Neural progenitor cell (in vitro differentiated cells): Measurements from ENCODE around the gene OGFOD3. TPM values are rescaled to one million over a fixed set of nuclear protein-coding genes. Genes with fewer than 3 reads are reported as not detected.

Experiments used
- DNase-seq: peaks from one replicate; pipeline ENCODE4 v3.0.0-alpha.2; 2016; ENCODE audit warnings: low spot score
- H2AFZ ChIP-seq: fragments of 200-600 bp; sonication (generic); replicated peaks from 2 replicates; pipeline ENCODE4 v1.6.1; 2016; ENCODE audit warnings: antibody characterized with exemption
- H3F3A ChIP-seq: fragments of 200-600 bp; sonication (generic); 2 replicates; pipeline ENCODE4 v1.6.1; 2016; ENCODE audit warnings: antibody characterized with exemption, low read depth
- H3K27ac ChIP-seq: fragments of 200-600 bp; sonication (generic); 2 replicates; pipeline ENCODE4 v1.5.1; 2016; ENCODE audit warnings: mild to moderate bottlenecking
- H3K27me3 ChIP-seq: fragments of 200-600 bp; sonication (generic); 2 replicates; pipeline ENCODE4 v1.6.1; 2016; ENCODE audit warnings: mild to moderate bottlenecking, moderate library complexity
- H3K36me3 ChIP-seq: fragments of 200-600 bp; sonication (generic); 2 replicates; pipeline ENCODE4 v1.5.1; 2016
- H3K4me1 ChIP-seq: fragments of 200-600 bp; sonication (generic); 2 replicates; pipeline ENCODE4 v1.6.1; 2016; ENCODE audit warnings: mixed run types
- H3K4me2 ChIP-seq: fragments of 200-600 bp; sonication (generic); 2 replicates; pipeline ENCODE4 v1.6.1; 2016
- H3K4me3 ChIP-seq: fragments of 200-600 bp; sonication (generic); 2 replicates; pipeline ENCODE4 v1.5.1; 2016
- H3K79me2 ChIP-seq: fragments of 200-600 bp; sonication (generic); 2 replicates; pipeline ENCODE4 v1.6.1; 2016; ENCODE audit warnings: low read depth
- H3K9ac ChIP-seq: fragments of 200-600 bp; sonication (generic); 2 replicates; pipeline ENCODE4 v1.6.1; 2016
- H3K9me3 ChIP-seq: fragments of 200-600 bp; sonication (generic); 2 replicates; pipeline ENCODE4 v1.5.1; 2016; ENCODE audit warnings: low read depth
- H4K20me1 ChIP-seq: fragments of 200-600 bp; sonication (generic); 2 replicates; pipeline ENCODE4 v1.6.1; 2016; ENCODE audit warnings: low read depth
- H3K27ac Mint-ChIP-seq: 3 replicates; pipeline ENCODE4 v1.8.0; 2021; ENCODE audit warnings: mixed read lengths
- H3K27me3 Mint-ChIP-seq: 2 replicates; pipeline ENCODE4 v1.8.0; 2022; ENCODE audit warnings: low read depth, mild to moderate bottlenecking, inconsistent platforms, moderate library complexity, mixed read lengths; ENCODE audit not compliant: insufficient read depth
- H3K36me3 Mint-ChIP-seq: 3 replicates; pipeline ENCODE4 v1.8.0; 2021; ENCODE audit warnings: mixed read lengths
- H3K4me1 Mint-ChIP-seq: 3 replicates; pipeline ENCODE4 v1.8.0; 2021; ENCODE audit warnings: mixed read lengths
- H3K4me3 Mint-ChIP-seq: 3 replicates; pipeline ENCODE4 v1.8.0; 2021; ENCODE audit warnings: mild to moderate bottlenecking, moderate library complexity, mixed read lengths
- H3K9me3 Mint-ChIP-seq: 3 replicates; pipeline ENCODE4 v1.8.0; 2020; ENCODE audit warnings: mixed read lengths
- EZH2 ChIP-seq: fragments of 200-600 bp; sonication (generic); IDR thresholded peaks from 2 replicates; pipeline ENCODE4 v1.6.1; 2017; ENCODE audit warnings: antibody characterized with exemption, mild to moderate bottlenecking, moderate library complexity
- EZH2phosphoT487 ChIP-seq: fragments of 200-600 bp; sonication (generic); IDR thresholded peaks from 2 replicates; pipeline ENCODE4 v1.6.1; 2017; ENCODE audit warnings: antibody characterized with exemption
- total RNA-seq: library from RNA; depleted of rRNA; stranded (reverse); fragments of >200 nt; gene quantifications from 2 replicates; pipeline ENCODE4 v1.2.3, GENCODE V29; 2015; ENCODE audit warnings: low replicate concordance
- TF ChIP-seq, protein P1 (sequence below): fragments of 200-600 bp; sonication (generic); IDR thresholded peaks from 2 replicates; pipeline ENCODE4 v1.5.1; 2017; ENCODE audit warnings: antibody characterized with exemption, mild to moderate bottlenecking

Gene OGFOD3
- total RNA-seq, 1 donor from 2014 or later = 26.8 TPM

- H3K36me3 Mint-ChIP-seq = peaks cover 5% of the 10 kb centered on the region
- no peak overlapping the region for H2AFZ ChIP-seq
- no peak for TF ChIP-seq EZH2
- TF ChIP-seq, protein P1, sequence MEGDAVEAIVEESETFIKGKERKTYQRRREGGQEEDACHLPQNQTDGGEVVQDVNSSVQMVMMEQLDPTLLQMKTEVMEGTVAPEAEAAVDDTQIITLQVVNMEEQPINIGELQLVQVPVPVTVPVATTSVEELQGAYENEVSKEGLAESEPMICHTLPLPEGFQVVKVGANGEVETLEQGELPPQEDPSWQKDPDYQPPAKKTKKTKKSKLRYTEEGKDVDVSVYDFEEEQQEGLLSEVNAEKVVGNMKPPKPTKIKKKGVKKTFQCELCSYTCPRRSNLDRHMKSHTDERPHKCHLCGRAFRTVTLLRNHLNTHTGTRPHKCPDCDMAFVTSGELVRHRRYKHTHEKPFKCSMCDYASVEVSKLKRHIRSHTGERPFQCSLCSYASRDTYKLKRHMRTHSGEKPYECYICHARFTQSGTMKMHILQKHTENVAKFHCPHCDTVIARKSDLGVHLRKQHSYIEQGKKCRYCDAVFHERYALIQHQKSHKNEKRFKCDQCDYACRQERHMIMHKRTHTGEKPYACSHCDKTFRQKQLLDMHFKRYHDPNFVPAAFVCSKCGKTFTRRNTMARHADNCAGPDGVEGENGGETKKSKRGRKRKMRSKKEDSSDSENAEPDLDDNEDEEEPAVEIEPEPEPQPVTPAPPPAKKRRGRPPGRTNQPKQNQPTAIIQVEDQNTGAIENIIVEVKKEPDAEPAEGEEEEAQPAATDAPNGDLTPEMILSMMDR = no peak
- no peak for TF ChIP-seq EZH2phosphoT487
Measured at GRCh38 chr17:82410014-82410716, 8.2 kb downstream of the OGFOD3 start.

GRCh38 chr17:82408938-82409318, 9.5 kb downstream of the OGFOD3 start:
- H2AFZ ChIP-seq = no peak overlapping the region
- peaks cover 37% of the 10 kb centered on the region for H4K20me1 ChIP-seq
- no peaks in the 10 kb centered on the region for H3K36me3 ChIP-seq
- TF ChIP-seq, protein P1 = no peak
- TF ChIP-seq EZH2 (no peak), EZH2phosphoT487 (no peak)
- H3K4me1 ChIP-seq = no peaks in the 10 kb centered on the region
- Mint-ChIP-seq H3K9me3 (no peaks in the 10 kb centered on the region), H3K27ac (no peak overlapping the region), H3K4me3 (no peak overlapping the region), H3K36me3 (peaks cover 3% of the 10 kb centered on the region), H3K4me1 (no peaks in the 10 kb centered on the region), H3K27me3 (peaks cover 4% of the 10 kb centered on the region)
- H3K4me2 ChIP-seq = no peak overlapping the region
- H3K4me3 ChIP-seq = no peak overlapping the region
- no peaks in the 10 kb centered on the region for H3K9me3 ChIP-seq
- no peaks in the 10 kb centered on the region for H3K27me3 ChIP-seq
- H3K79me2 ChIP-seq = no peaks in the 10 kb centered on the region
- H3K27ac ChIP-seq = no peak overlapping the region
- H3F3A ChIP-seq = no peaks in the 10 kb centered on the region
- H3K9ac ChIP-seq = no peak overlapping the region
- no peak for DNase-seq

More at GRCh38 chr17:82410014-82410716, 8.2 kb downstream of the OGFOD3 start:
- H3K9me3 ChIP-seq = no peaks in the 10 kb centered on the region
- no peaks in the 10 kb centered on the region for H3K79me2 ChIP-seq
- no peak overlapping the region for H3K9ac ChIP-seq
- Mint-ChIP-seq H3K9me3 (no peaks in the 10 kb centered on the region), H3K4me3 (no peak overlapping the region), H3K27ac (no peak overlapping the region), H3K4me1 (peaks cover 4% of the 10 kb centered on the region), H3K27me3 (peaks cover 4% of the 10 kb centered on the region)
- no peak overlapping the region for H3K4me2 ChIP-seq
- no peaks in the 10 kb centered on the region for H3K4me1 ChIP-seq
- H3K27ac ChIP-seq = no peak overlapping the region
- DNase-seq = no peak
- peaks cover 48% of the 10 kb centered on the region for H4K20me1 ChIP-seq
- no peaks in the 10 kb centered on the region for H3K27me3 ChIP-seq
- H3K4me3 ChIP-seq = no peak overlapping the region
- peaks cover 3% of the 10 kb centered on the region for H3F3A ChIP-seq
- H3K36me3 ChIP-seq = no peaks in the 10 kb centered on the region

DNA sequence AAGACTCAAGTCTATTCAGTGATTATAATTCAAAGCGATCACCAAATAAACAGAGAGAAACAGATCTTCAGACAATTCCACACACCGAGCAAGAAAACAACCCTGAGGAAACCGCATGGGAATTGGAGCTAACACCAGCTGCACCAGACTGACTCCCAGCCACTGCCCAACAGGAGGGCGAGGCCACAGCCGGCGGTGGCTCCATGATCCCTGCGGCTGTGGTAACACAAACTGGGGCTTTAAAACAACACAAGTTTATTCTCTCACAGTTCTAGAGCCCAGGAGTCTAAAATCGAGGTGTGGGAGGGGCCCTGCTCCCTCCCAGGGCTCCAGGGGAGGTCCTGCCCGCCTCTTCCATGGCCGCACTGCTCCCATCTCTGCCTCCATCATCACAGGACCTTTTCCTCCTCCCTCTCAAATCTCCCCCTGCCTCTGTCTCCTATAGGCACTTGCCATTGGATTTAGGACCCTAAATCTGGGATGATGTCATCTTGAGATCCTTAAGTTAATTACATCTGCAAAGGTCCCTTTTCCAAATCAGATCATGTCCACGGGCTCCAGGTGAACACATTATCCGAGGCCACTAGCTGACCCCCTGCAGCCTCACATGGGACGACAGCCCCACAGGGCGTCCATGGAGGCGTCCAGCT, 10.0 kb downstream of the OGFOD3 start:
- Histone ChIP-seq H3K27me3 (no peaks in the 10 kb centered on the region), H3K4me2 (no peak overlapping the region), H3K27ac (no peak overlapping the region), H2AFZ (no peak overlapping the region), H3F3A (no peaks in the 10 kb centered on the region), H4K20me1 (peaks cover 31% of the 10 kb centered on the region), H3K4me3 (no peak overlapping the region), H3K36me3 (no peaks in the 10 kb centered on the region), H3K9ac (no peak overlapping the region), H3K9me3 (no peaks in the 10 kb centered on the region), H3K79me2 (no peaks in the 10 kb centered on the region), H3K4me1 (no peaks in the 10 kb centered on the region)
- no peak for DNase-seq
- Mint-ChIP-seq H3K27me3 (peaks cover 4% of the 10 kb centered on the region), H3K4me3 (no peak overlapping the region), H3K27ac (peak overlapping the region; percentile 80), H3K4me1 (no peaks in the 10 kb centered on the region), H3K9me3 (no peaks in the 10 kb centered on the region), H3K36me3 (peaks cover 3% of the 10 kb centered on the region)
- TF ChIP-seq EZH2 = no peak
- TF ChIP-seq, protein P1 = no peak
- TF ChIP-seq EZH2phosphoT487 = no peak
